GM12891 (cell line): ENCODE data around the gene URB2.
A peak's percentile ranks its signal among the peaks of the same experiment; 100 is the strongest.

Source experiments
- DNase-seq: peaks from one replicate; pipeline ENCODE4 v3.0.0; 2011; ENCODE audit warnings: low spot score; ENCODE audit not compliant: insufficient read length
- FAIRE-seq: peaks from 2 replicates; lab custom pipeline; 2011; peaks lifted over from hg19 to GRCh38; lab: Jason Lieb, UNC
- PAX5 ChIP-seq: IDR thresholded peaks from 2 replicates; pipeline ENCODE4 v1.6.1; 2011; ENCODE audit warnings: low read length, moderate library complexity, mild to moderate bottlenecking; ENCODE audit not compliant: insufficient read depth, severe bottlenecking
- POLR2A ChIP-seq: IDR thresholded peaks from 2 replicates; pipeline ENCODE4 v1.6.1; 2011; ENCODE audit warnings: low read depth, low read length, control low read depth
- POLR2AphosphoS5 ChIP-seq: IDR thresholded peaks from 2 replicates; pipeline ENCODE4 v1.6.1; 2011; ENCODE audit warnings: low read depth, low read length, control low read depth
- POU2F2 ChIP-seq: IDR thresholded peaks from 2 replicates; pipeline ENCODE4 v1.6.1; 2011; ENCODE audit warnings: low read depth, mild to moderate bottlenecking, control low read depth, low read length, moderate library complexity
- SPI1 ChIP-seq: IDR thresholded peaks from 2 replicates; pipeline ENCODE4 v1.6.1; 2011; ENCODE audit warnings: low read depth, low read length, control low read depth
- TAF1 ChIP-seq: IDR thresholded peaks from 2 replicates; pipeline ENCODE4 v1.6.1; 2011; ENCODE audit warnings: low read depth, low read length, control low read depth

URB2 gene

GRCh38 chr1:229623838-229624237, 2.2 kb upstream of the URB2 start:
- no peak for TF ChIP-seq POLR2AphosphoS5
- no peak for TF ChIP-seq POLR2A
- no peak for TF ChIP-seq TAF1
- no peak for TF ChIP-seq PAX5
- TF ChIP-seq SPI1: no peak
- TF ChIP-seq POU2F2: no peak
- FAIRE-seq: no peak
- DNase-seq: no peak

GRCh38 chr1:229624521-229625070, 1.5 kb upstream of the URB2 start:
- no peak for TF ChIP-seq POLR2AphosphoS5
- TF ChIP-seq PAX5: no peak
- no peak for TF ChIP-seq POLR2A
- no peak for TF ChIP-seq SPI1
- TF ChIP-seq POU2F2: no peak
- TF ChIP-seq TAF1: no peak
- DNase-seq (no peak), FAIRE-seq (no peak)

GRCh38 chr1:229625071-229625914, 754 bp upstream of the URB2 start:
- TF ChIP-seq POLR2AphosphoS5 (no peak), SPI1 (peak; percentile 64), PAX5 (no peak)
- FAIRE-seq (peak; percentile 88), DNase-seq (peak; percentile 63)

- DNase-seq (no peak), FAIRE-seq (peak; percentile 13)
- TF ChIP-seq TAF1 (no peak), POU2F2 (no peak)
These were observed 956 bp downstream of the URB2 start for GRCh38 chr1:229627003-229627402.

GRCh38 chr1:229629261-229629660, 3.2 kb downstream of the URB2 start:
- TF ChIP-seq POLR2AphosphoS5 (no peak), POLR2A (no peak), TAF1 (no peak)
- FAIRE-seq (no peak), DNase-seq (no peak)

GRCh38 chr1:229631148-229631547, 5.1 kb downstream of the URB2 start:
- FAIRE-seq (no peak), DNase-seq (no peak)
- TF ChIP-seq TAF1: no peak
- no peak for TF ChIP-seq PAX5
- no peak for TF ChIP-seq POLR2AphosphoS5
- TF ChIP-seq POU2F2: no peak

- TF ChIP-seq POLR2A: no peak
- TF ChIP-seq POLR2AphosphoS5: no peak
- TF ChIP-seq POU2F2: no peak
- no peak for TF ChIP-seq SPI1
- TF ChIP-seq TAF1: no peak
- no peak for DNase-seq
- FAIRE-seq: no peak
These were observed 5.9 kb downstream of the URB2 start for GRCh38 chr1:229631966-229632365.

GRCh38 chr1:229636042-229636441, 10.0 kb downstream of the URB2 start:
- TF ChIP-seq PAX5: no peak
- no peak for TF ChIP-seq SPI1
- TF ChIP-seq POLR2AphosphoS5: 0 out of 2 replicates have a peak, but pooled peaks have one; percentile 23
- FAIRE-seq (no peak), DNase-seq (no peak)

GRCh38 chr1:229637746-229638145, 11.7 kb downstream of the URB2 start:
- DNase-seq (no peak), FAIRE-seq (no peak)
- no peak for TF ChIP-seq POU2F2
- no peak for TF ChIP-seq PAX5
- no peak for TF ChIP-seq POLR2A
- no peak for TF ChIP-seq POLR2AphosphoS5
- TF ChIP-seq SPI1: no peak
- TF ChIP-seq TAF1: no peak

GRCh38 chr1:229640455-229640854, 14.4 kb downstream of the URB2 start:
- no peak for DNase-seq
- TF ChIP-seq POLR2A (no peak), POLR2AphosphoS5 (no peak), PAX5 (no peak), TAF1 (no peak), SPI1 (no peak), POU2F2 (no peak)
- no peak for FAIRE-seq
